ENCODE data around the gene SLC44A1.

The SLC44A1 gene

GRCh38 chr9:105273731-105274130, 29.3 kb downstream of the SLC44A1 start:
- no peak for DNase-seq (ENCODE audit: low read depth)

- DNase-seq (ENCODE audit: low read depth), result no peak
These were observed 30.7 kb downstream of the SLC44A1 start for GRCh38 chr9:105275111-105275510.

- no peak for DNase-seq (ENCODE audit: low read depth)
These were observed 31.5 kb downstream of the SLC44A1 start for GRCh38 chr9:105275938-105276337.

GRCh38 chr9:105278751-105279150, 34.3 kb downstream of the SLC44A1 start:
- DNase-seq (ENCODE audit: low read depth), result no peak

GRCh38 chr9:105280691-105281090, 36.2 kb downstream of the SLC44A1 start:
- no peak for DNase-seq (ENCODE audit: low read depth)

- DNase-seq (ENCODE audit: low read depth), result no peak
These were observed 36.8 kb downstream of the SLC44A1 start for GRCh38 chr9:105281272-105281671.

GRCh38 chr9:105281926-105282325, 37.5 kb downstream of the SLC44A1 start:
- DNase-seq (ENCODE audit: low read depth), result no peak

- no peak for DNase-seq (ENCODE audit: low read depth)
These were observed 38.6 kb downstream of the SLC44A1 start for GRCh38 chr9:105282870-105283621.

- no peak for DNase-seq (ENCODE audit: low read depth)
These were observed 39.3 kb downstream of the SLC44A1 start for GRCh38 chr9:105283795-105284194.

GRCh38 chr9:105284463-105284862, 40.0 kb downstream of the SLC44A1 start:
- DNase-seq (ENCODE audit: low read depth), result no peak

- DNase-seq (ENCODE audit: low read depth), result no peak
These were observed 41.6 kb downstream of the SLC44A1 start for GRCh38 chr9:105286098-105286497.

GRCh38 chr9:105289305-105289704, 44.9 kb downstream of the SLC44A1 start:
- DNase-seq (ENCODE audit: low read depth), result no peak

- no peak for DNase-seq (ENCODE audit: low read depth)
These were observed 46.0 kb downstream of the SLC44A1 start for GRCh38 chr9:105290418-105290817.

GRCh38 chr9:105290954-105291353, 46.5 kb downstream of the SLC44A1 start:
- no peak for DNase-seq (ENCODE audit: low read depth)

GRCh38 chr9:105291422-105291859, 47.0 kb downstream of the SLC44A1 start:
- DNase-seq (ENCODE audit: low read depth), result no peak

- DNase-seq (ENCODE audit: low read depth), result no peak
These were observed 47.5 kb downstream of the SLC44A1 start for GRCh38 chr9:105291938-105292337.

- DNase-seq (ENCODE audit: low read depth), result no peak
These were observed 49.0 kb downstream of the SLC44A1 start for GRCh38 chr9:105293408-105293807.

GRCh38 chr9:105295201-105295550, 50.7 kb downstream of the SLC44A1 start:
- DNase-seq (ENCODE audit: low read depth), result no peak

GRCh38 chr9:105295986-105296385, 51.5 kb downstream of the SLC44A1 start:
- DNase-seq (ENCODE audit: low read depth), result no peak

- no peak for DNase-seq (ENCODE audit: low read depth)
These were observed 52.0 kb downstream of the SLC44A1 start for GRCh38 chr9:105296445-105296844.

- DNase-seq (ENCODE audit: low read depth), result peak; percentile 89
These were observed 52.4 kb downstream of the SLC44A1 start for GRCh38 chr9:105296877-105297287.

- DNase-seq (ENCODE audit: low read depth), result no peak
These were observed 53.1 kb downstream of the SLC44A1 start for GRCh38 chr9:105297442-105298075.

- DNase-seq (ENCODE audit: low read depth), result peak; percentile 96
These were observed 54.9 kb downstream of the SLC44A1 start for GRCh38 chr9:105299190-105299854.
